Left lung (tissue), 10 donors: ENCODE results near the gene KIAA1755. TPM values are rescaled to one million over a fixed set of nuclear protein-coding genes. Genes with fewer than 3 reads are reported as not detected.
"Not testable (repeated sequence)": the region's sequence is repeated elsewhere in the genome, so short reads cannot be mapped to it uniquely, and the experiment has no call there.

Source experiments
- ATAC-seq: fragments of 200-7000 bp; cut with Tn5 transposase; one replicate; pipeline ENCODE4 v1.9.1; 2020; ENCODE audit warnings: moderate library complexity
- DNase-seq, 4 donors: peaks; one replicate each; pipeline ENCODE4 v3.0.0-alpha.2; 2013 to 2020
- H3K27ac ChIP-seq, 2 donors: fragments of 200-600 bp; sonication (generic) in 1 of 2; one replicate each; pipeline versions ENCODE4 v1.5.0 to v1.8.0; 2020 to 2021
- H3K27me3 ChIP-seq, 2 donors: fragments of 200-600 bp; sonication (generic) in 1 of 2; one replicate each; pipeline versions ENCODE4 v1.5.0 to v1.8.0; 2020 to 2021
- H3K36me3 ChIP-seq, 2 donors: fragments of 200-600 bp; sonication (generic) in 1 of 2; one replicate each; pipeline versions ENCODE4 v1.5.0 to v1.8.0; 2020 to 2021
- H3K4me1 ChIP-seq, 2 donors: fragments of 200-600 bp; one replicate each; pipeline ENCODE4 v1.8.0; 2021
- H3K4me3 ChIP-seq, 2 donors: fragments of 200-600 bp; sonication (generic) in 1 of 2; one replicate each; pipeline versions ENCODE4 v1.5.0 to v1.8.0; 2020 to 2021; ENCODE audit warnings: mild to moderate bottlenecking in 1 of 2
- H3K9me3 ChIP-seq, 2 donors: fragments of 200-600 bp; sonication (generic) in 1 of 2; one replicate each; pipeline versions ENCODE4 v1.5.0 to v1.8.0; 2020 to 2021
- CTCF ChIP-seq, 2 donors: fragments of 200-600 bp; sonication (generic) in 1 of 2; IDR thresholded peaks; one replicate each; pipeline versions ENCODE4 v1.5.0 to v1.8.0; 2021; ENCODE audit warnings: antibody characterized with exemption in 2 of 2
- intact Hi-C, 2 donors: fragments of 100-400 bp; cut with DNase I; formaldehyde crosslinking; loops; one replicate each; pipeline versions ENCODE4 v1.11.2 to v1.14.2; 2022
- polyA plus RNA-seq, 6 donors: library from polyadenylated mRNA; unstranded; fragments of 120-200 nt; gene quantifications; one replicate each; pipeline ENCODE4 v1.2.1, GENCODE V29; 2013; ENCODE audit not compliant: insufficient read length in 6 of 6
- total RNA-seq, 2 donors: library from RNA; stranded (reverse); fragmentation: NEBNext Ultra II Directional; extraction: Animal tissue kit (Norgen Biotek cat#: 25700); gene quantifications; one replicate each; pipeline ENCODE4 v1.2.1, GENCODE V29; 2021
- donor health status: DM: no; HTN: yes; CAD: no.
- donor health status: DM: no; HTN: no; CAD: no.

The KIAA1755 gene
- total and polyA plus RNA-seq, 8 donors: 2.6 to 6.4 (median 3.1) TPM

DNA sequence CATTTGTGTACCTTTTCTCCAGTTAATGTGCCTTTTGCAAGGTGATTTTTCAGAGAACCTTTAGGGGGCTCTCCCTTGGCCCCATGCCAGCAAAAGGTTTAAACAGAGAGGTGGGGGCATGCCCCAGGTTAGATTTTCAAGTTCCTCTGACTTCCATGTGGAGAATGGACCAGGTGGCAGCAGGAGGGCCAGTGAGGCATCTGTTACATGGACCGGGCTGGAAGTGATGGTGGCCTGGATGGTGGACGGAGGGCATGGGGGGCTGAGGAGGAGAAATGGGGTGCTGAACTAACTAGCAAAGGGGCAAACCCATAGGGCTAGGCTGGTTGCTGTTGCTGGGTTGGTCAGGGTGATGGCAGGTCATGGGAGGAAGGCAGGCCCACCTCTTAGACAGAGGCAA is 22.7 kb upstream of the KIAA1755 start:
- no peaks in the 10 kb centered on the region for H3K36me3 ChIP-seq
- no peak for DNase-seq
- H3K4me1 ChIP-seq: peaks cover 0 to 12% of the 10 kb centered on the region in 2 donors
- H3K27me3 ChIP-seq: peaks cover 0 to 9% of the 10 kb centered on the region in 2 donors
- H3K4me3 ChIP-seq: no peak overlapping the region
- no peak for TF ChIP-seq CTCF (IDR thresholded peaks at IDR 0.05)
- H3K9me3 ChIP-seq: no peaks in the 10 kb centered on the region
- ATAC-seq: no peak
- intact Hi-C loops: no loop called here
- no peak overlapping the region for H3K27ac ChIP-seq

DNA sequence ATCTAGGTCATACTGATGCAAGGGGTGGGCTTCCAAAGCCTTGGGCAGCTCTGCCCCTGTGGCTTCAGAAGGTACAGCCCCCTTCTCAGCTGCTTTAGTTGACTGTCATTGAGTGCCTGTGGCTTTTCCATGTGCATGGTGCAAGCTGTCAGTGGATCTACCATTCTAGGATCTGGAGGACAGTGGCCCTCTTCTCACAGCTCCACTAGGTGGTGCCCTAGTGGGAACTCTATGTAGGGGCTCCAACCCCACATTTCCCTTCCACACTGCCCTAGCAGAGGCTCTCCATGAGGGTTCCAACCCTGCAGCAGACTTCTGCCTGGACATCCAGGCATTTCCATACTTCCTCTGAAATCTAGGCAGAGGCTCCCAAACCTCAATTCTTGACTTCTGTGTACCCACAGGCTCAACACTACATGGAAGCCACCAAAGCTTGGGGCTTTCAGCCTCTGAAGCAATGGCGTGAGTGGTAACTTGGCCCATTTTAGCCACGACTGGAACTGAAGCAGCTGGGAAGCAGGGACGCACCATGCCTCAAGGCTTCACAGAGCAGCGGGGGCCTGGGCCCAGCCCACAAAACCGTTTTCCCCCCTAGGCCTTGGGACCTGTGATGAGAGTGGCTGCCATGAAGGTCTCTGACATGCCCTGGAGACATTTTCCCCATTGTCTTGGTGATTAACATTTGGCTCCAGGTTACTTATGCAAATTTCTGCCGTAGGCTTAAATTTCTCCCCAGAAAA is 20.8 kb upstream of the KIAA1755 start:
- H3K27ac ChIP-seq, H3K36me3 ChIP-seq, H3K4me3 ChIP-seq, H3K9me3 ChIP-seq, ATAC-seq, DNase-seq, H3K4me1 ChIP-seq, intact Hi-C loops, H3K27me3 ChIP-seq: not testable (repeated sequence)

DNA sequence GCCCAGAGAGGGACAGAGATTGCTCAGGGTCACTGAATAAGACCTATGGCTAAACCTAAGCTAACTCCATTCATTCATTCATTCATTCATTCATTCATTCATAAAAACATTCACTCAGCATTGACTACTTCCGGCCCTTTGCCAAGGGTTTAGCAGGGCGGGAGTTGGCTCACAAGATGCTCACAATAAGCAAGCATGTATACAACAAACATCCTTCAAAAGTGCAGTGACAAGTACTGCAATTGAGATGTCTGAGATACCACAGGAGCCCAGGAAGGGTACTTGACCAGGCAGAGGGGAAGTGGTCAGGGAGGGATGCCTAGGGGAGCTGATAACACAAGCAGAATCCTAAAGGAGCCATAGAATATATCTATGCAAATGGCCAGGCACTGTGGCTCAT is 18.2 kb upstream of the KIAA1755 start:
- no peak for ATAC-seq
- Histone ChIP-seq H3K4me3 (no peak overlapping the region), H3K9me3 (no peaks in the 10 kb centered on the region), H3K36me3 (no peaks in the 10 kb centered on the region), H3K4me1 (peaks cover 0 to 14% of the 10 kb centered on the region in 2 donors), H3K27ac (no peak overlapping the region), H3K27me3 (no peaks in the 10 kb centered on the region)
- DNase-seq: no peak
- intact Hi-C loops: no loop called here
- no peak for TF ChIP-seq CTCF (IDR thresholded peaks at IDR 0.05)

GRCh38 chr20:38278131-38278530 is 17.6 kb upstream of the KIAA1755 start:
- intact Hi-C loops: no loop called here
- Histone ChIP-seq H3K27ac (no peak overlapping the region), H3K36me3 (no peaks in the 10 kb centered on the region), H3K27me3 (no peaks in the 10 kb centered on the region), H3K4me3 (no peak overlapping the region), H3K4me1 (peaks cover 0 to 14% of the 10 kb centered on the region in 2 donors), H3K9me3 (no peaks in the 10 kb centered on the region)
- ATAC-seq (no peak), DNase-seq (no peak)
- TF ChIP-seq CTCF (IDR thresholded peaks at IDR 0.05): no peak

DNA sequence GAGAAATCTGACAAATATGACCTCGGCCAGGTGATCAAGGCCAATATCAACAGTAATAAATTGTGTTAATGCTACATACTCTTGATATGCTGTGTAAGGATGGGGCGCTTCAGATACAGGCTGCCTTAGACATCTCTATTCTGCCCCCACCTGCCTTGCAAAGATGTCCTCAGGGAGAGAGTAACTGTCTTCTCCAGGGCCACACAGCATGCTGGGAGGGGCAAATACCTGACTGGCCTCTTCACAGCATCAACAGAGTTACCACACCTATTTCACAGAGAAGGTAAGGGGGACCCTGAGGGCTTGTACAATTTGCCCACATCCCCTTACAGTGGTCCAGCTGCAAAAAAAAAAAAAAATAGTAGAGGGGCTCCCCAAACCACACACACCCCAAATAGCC is 17.2 kb upstream of the KIAA1755 start:
- no peak overlapping the region for H3K4me3 ChIP-seq
- H3K36me3 ChIP-seq: no peaks in the 10 kb centered on the region
- no peak for TF ChIP-seq CTCF (IDR thresholded peaks at IDR 0.05)
- H3K9me3 ChIP-seq: no peaks in the 10 kb centered on the region
- H3K27ac ChIP-seq: no peak overlapping the region
- ATAC-seq: no peak
- DNase-seq: no peak
- H3K4me1 ChIP-seq: peaks cover 0 to 14% of the 10 kb centered on the region in 2 donors
- H3K27me3 ChIP-seq: no peaks in the 10 kb centered on the region
- intact Hi-C loops: no loop called here

- Histone ChIP-seq H3K27ac (no peak overlapping the region), H3K9me3 (no peaks in the 10 kb centered on the region), H3K36me3 (no peaks in the 10 kb centered on the region), H3K4me3 (no peak overlapping the region), H3K4me1 (peaks cover 0 to 14% of the 10 kb centered on the region in 2 donors), H3K27me3 (no peaks in the 10 kb centered on the region)
- TF ChIP-seq CTCF (IDR thresholded peaks at IDR 0.05): no peak
- intact Hi-C loops: no loop called here
- DNase-seq: no peak
- ATAC-seq: no peak
Measured at GRCh38 chr20:38277285-38277684, 16.8 kb upstream of the KIAA1755 start.
